ENCODE data around the gene THSD7B.
"Not testable (repeated sequence)": the region's sequence is repeated elsewhere in the genome, so short reads cannot be mapped to it uniquely, and the experiment has no call there.

The THSD7B gene

DNA sequence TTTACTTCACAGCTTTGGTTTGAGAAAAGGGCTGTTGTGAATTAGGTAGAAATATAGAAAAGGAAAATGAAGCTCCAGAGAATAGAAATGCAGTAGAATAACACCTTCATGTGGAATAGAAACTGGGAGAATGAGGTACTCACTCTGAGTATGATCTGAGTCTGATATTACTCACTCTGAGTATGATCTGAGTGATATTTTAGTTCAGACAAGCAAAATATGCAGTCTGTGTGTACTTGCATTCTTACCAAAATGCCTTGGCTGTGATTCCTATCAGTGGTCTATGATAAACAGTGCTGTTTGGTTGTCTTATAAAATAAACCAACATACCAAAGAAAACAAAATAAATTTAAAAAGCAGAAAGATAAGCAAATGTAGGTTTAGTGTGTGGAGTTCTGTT lies 487.6 kb downstream of the THSD7B start:
- DNase-seq (ENCODE audit: low read depth) = no peak

- no peak for DNase-seq (ENCODE audit: low read depth)
Measured at GRCh38 chr2:137254052-137254451, 488.7 kb downstream of the THSD7B start.

DNA sequence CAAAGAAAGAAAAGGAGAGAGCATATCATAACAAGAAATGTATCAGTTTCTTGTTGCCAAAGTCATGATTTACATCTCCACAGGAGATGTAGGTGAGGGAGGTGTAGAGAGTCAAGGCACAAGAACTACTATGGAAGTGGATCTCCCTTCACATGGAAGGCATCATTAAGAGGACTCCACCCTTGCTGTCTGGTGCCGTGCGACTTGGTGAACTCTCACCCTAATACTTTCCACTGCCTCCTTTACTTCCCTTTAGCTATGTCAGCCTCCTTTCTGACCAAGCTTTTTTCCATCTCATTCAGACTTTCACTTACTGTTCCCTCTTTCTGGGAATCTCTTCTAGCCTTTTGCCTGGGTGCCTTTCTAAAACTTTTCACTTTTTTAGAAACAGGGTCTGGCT lies 490.0 kb downstream of the THSD7B start:
- DNase-seq (ENCODE audit: low read depth) = no peak

GRCh38 chr2:137255990-137256389 lies 490.6 kb downstream of the THSD7B start:
- DNase-seq (ENCODE audit: low read depth) = peak; percentile 53

DNA sequence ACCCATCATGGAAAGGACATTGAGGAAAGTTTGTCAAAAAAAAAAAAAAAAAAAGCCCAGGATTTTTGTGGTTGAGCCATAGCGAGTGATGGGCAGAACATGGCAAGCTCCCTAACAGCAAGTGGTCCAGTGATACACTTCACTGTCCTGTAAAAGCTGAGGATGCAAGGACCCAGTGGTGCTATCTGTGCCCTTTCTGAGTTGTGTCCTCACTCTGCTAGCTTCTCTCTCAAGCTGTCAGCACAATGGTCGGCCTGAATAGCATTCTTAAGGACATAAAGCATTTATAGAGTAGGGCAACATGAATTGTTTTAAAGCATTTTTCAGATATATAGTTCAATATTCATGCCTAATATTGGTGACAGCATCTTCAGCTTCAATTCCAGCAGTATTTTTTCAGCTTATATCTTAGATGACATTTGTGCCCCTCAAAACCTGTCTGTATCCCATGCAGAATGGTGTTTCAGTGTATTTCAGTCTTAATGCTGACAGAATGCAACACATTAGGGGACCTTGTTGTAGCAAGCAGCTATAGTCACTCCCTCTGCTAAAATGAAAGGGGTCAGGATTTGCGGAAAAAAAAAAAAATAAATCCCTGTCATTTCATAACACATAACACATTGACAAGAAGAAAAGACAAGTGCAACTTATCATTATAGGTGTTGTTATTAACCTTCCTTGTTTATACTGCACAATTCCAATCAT lies 496.7 kb downstream of the THSD7B start:
- no peak for DNase-seq (ENCODE audit: low read depth)

DNA sequence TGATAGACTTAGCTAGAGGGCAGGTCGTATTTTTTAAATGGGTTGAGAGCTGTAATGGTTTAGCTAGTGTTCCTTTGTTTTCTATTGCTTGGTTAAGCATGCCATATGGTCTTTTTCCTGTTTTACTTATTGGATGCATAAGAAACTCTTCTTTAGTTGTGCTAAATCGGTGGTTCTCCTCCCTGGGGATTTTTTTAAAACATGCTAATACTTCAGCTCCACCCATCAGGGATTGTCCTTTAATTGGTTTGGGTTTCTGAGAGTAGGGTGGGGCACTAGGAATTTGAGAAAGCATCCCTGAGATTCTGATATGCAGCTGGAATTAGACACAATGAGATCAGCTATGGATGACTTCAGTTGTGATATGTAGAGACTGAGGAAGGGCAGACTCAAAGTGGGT lies 497.2 kb downstream of the THSD7B start:
- DNase-seq (ENCODE audit: low read depth) = no peak

- DNase-seq (ENCODE audit: low read depth) = no peak
Measured at GRCh38 chr2:137287913-137288639, 522.7 kb downstream of the THSD7B start.

GRCh38 chr2:137291836-137292570 lies 526.7 kb downstream of the THSD7B start:
- DNase-seq (ENCODE audit: low read depth) = no peak

DNA sequence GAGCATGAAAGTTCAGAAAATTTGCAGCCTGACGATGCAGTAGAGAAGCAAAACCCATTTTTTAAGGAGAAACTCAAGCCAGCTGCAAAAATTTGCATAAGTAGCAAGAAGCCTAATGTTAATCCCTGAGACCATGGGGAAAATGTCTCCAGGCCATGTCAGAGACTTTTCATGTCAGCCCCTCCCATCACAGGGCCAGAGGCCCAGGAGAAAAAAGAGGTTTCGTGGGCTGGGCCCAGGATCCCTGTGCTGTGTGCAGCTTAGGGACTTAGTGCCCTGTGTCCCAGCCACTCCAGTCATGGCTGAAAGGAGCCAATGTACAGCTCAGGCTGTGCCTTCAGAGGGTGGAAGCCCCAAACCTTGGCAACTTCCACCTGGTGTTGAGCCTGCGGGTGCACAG lies 533.0 kb downstream of the THSD7B start:
- DNase-seq (ENCODE audit: low read depth) = no peak

DNA sequence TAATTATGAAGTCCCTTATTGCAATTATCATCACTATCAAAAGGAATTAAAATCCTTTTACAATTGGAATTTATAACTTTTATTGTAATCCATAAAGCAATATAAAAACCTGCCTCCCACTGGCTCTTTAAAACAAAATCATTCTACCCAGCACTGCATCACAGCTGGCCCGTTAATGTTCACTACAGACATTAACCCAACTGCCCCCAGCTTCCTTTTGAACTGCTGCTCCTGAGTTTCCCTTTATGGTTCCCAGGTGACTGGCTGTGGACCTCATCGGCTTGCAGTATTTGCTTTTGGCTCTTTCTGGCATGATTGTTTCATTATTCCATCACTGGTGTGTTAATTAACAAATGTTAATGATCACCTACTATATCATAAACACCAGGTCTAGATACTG lies 535.6 kb downstream of the THSD7B start:
- DNase-seq (ENCODE audit: low read depth) = no peak

GRCh38 chr2:137302957-137303356 lies 537.6 kb downstream of the THSD7B start:
- DNase-seq (ENCODE audit: low read depth) = no peak

DNA sequence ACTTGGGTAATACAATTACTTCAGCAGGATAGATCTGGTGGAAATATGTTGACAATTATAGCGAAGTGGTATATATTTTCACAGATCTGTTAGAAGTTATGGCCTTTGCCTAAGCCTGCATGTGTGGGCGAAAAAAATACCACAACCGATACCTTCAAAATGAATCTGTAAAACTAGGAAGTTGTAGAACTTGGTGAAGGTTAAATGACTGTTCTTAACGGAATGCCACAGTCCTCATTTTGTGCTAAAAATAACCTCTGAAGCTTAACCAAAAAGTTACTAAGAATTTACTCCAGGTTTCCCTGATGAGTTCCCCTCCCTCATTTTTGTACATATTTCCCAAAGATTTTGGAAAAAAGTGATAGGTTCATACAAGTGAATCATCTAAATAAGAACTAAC lies 550.7 kb downstream of the THSD7B start:
- DNase-seq (ENCODE audit: low read depth) = no peak

- no peak for DNase-seq (ENCODE audit: low read depth)
Measured at GRCh38 chr2:137321566-137321965, 556.2 kb downstream of the THSD7B start.

DNA sequence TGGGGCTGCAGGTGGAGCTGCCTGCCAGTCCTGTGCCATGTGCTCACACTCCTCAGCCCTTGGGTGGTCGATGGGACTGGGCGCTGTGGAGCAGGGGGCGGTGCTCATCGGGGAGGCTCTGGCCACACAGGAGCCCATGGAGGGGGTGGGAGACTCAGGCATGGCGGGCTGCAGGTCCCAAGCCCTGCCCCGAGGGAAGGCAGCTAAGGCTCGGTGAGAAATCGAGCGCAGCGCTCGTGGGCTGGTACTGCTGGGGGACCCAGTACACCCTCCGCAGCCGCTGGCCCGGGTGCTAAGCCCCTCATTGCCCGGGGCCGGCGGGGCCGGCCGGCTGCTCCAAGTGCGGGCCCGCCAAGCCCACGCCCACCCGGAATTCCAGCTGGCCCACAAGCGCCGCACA lies 566.2 kb downstream of the THSD7B start:
- not testable (repeated sequence) for DNase-seq (ENCODE audit: low read depth)

GRCh38 chr2:137333386-137334165 lies 568.2 kb downstream of the THSD7B start:
- peak; percentile 5 for DNase-seq (ENCODE audit: low read depth)

DNA sequence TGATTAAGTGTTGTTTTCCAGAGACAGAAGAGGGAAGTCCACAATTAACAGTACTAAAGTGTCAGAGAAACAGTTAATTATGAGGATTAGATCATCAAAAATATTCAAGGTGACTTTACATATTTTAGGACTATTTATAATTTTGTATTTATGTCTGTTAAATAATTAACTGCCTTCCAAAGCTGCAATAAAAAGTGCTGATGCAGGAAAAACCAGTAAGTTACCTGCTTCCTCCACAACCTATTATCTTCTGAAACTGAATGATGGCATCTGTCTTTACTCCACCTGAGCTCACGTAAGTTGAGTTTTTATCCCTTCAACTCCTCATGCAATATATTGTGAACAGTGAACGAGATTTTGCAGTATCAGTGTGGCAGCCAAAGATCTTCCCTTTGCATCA lies 570.7 kb downstream of the THSD7B start:
- no peak for DNase-seq (ENCODE audit: low read depth)

- no peak for DNase-seq (ENCODE audit: low read depth)
Measured at GRCh38 chr2:137339051-137339450, 573.7 kb downstream of the THSD7B start.

DNA sequence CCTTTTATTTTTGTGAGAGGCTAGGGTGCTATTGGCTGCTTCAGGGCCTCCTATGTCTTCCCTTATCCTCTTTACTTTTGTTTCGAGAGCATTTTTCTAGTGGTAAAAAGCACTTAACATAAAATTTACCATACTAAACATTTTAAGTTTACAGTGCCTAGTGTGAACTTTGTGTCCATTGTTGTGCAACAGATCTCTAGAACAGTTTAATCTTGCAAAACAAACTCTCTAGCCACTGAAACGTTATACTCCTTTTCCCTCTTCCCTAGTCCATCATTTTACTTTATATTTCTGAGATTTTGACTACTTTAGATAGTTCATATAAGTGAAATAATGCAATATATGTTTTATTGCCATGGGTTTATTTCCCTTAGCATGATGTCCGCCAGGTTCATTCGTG lies 580.6 kb downstream of the THSD7B start:
- DNase-seq (ENCODE audit: low read depth) = no peak

- no peak for DNase-seq (ENCODE audit: low read depth)
Measured at GRCh38 chr2:137348301-137348700, 583.0 kb downstream of the THSD7B start.

GRCh38 chr2:137357634-137358033 lies 592.3 kb downstream of the THSD7B start:
- no peak for DNase-seq (ENCODE audit: low read depth)

DNA sequence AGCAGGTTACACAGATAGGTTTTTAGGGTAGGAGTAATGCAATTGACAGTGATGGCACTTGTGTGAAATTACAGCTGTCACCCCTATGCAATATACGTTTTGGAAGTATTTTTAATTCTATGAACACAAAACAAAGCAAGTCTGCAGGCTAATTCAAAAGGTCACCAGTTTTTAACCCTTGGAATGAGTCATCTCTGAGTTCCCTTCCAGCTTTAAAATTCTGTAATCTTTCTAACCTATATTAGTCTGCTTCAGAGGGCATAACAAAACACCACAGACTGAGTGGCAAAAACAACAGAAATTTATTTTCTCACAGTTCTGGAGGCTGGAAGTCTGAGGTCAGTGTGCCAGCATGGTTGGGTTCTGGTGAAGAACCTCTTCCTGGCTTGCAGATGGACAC lies 602.0 kb downstream of the THSD7B start:
- DNase-seq (ENCODE audit: low read depth) = peak; percentile 43

DNA sequence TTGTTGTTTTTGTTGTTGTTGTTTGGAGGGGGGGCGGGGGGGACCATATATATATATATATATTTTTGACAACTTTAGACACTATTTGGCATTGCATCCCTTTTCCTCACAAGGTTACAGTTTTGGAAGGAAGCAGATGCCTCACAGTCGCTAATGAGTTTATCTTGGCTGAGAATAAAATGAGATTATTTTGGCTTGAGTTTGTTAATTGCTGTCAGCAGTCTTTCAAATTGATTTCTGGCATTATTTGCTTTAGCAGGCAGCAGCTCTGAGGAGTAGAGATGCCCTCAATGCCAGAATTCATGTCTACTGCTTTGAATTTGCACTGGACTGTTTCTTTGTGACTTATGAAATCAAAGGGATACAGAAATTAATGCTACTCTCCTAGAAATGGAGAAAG lies 603.8 kb downstream of the THSD7B start:
- DNase-seq (ENCODE audit: low read depth) = no peak

All from HS-5 (cell line).